Colonic mucosa (tissue), 4 donors: ENCODE data around the gene PPP3R1. TPM values are rescaled to one million over a fixed set of nuclear protein-coding genes. Genes with fewer than 3 reads are reported as not detected.

Experiments used
- DNase-seq: peaks from one replicate; pipeline ENCODE4 v3.0.0-alpha.2; 2020
- H3K27ac ChIP-seq: fragments of 200-600 bp; one replicate; pipeline ENCODE4 v1.8.0; 2021
- H3K27me3 ChIP-seq: fragments of 200-600 bp; one replicate; pipeline ENCODE4 v1.8.0; 2021
- H3K36me3 ChIP-seq: fragments of 200-600 bp; one replicate; pipeline ENCODE4 v1.8.0; 2021
- H3K4me1 ChIP-seq: fragments of 200-600 bp; one replicate; pipeline ENCODE4 v1.8.0; 2021; ENCODE audit warnings: mild to moderate bottlenecking
- H3K4me3 ChIP-seq: fragments of 200-600 bp; one replicate; pipeline ENCODE4 v1.8.0; 2021
- H3K9ac ChIP-seq, 2 donors: one replicate each; pipeline ENCODE4 v1.7.0; 2013; ENCODE audit warnings: control low read depth in 2 of 2, low read depth in 2 of 2, low read length in 2 of 2
- H3K9me3 ChIP-seq: fragments of 200-600 bp; one replicate; pipeline ENCODE4 v1.8.0; 2021
- intact Hi-C: fragments of 100-400 bp; cut with DNase I; formaldehyde crosslinking; loops from one replicate; pipeline ENCODE4 v1.14.1; 2022
- total RNA-seq, 2 donors: library from RNA; stranded (reverse); fragmentation: NEBNext Ultra II Directional in 1 of 2; extraction: Animal tissue kit (Norgen Biotek cat#: 25700) in 1 of 2; gene quantifications; one replicate each; pipeline ENCODE4 v1.2.1, GENCODE V29; 2021
- TF ChIP-seq, protein P1 (sequence below): fragments of 200-600 bp; IDR thresholded peaks from one replicate; pipeline ENCODE4 v1.8.0; 2022; ENCODE audit warnings: antibody characterized with exemption, mild to moderate bottlenecking
- donor health status: healthy.
- donor health status: DM: no; HTN: no; CAD: no.
- donor health status: DM: no; HTN: no; CAD: no.

Gene PPP3R1
- total RNA-seq, 2 donors from 2014 or later, result 45.1 to 67.8 TPM

DNA sequence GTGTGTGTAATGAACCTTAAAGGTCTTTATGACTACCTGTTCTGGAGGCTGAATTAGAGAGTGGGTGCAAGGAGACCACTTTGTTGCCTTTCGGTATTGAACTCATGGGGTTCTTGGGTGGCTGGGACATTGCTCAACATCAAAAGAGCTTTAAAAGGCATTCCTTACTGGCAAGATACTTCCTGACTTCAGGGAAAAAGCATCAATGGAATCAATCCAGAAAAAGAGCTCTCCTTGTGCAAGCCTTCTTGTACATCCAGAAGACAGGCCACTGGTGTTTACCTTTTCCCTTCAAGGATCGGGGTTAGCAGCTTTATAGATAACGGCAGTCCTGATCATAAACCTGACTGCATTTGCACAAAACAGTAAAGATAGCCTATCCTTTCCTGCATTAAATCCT lies 85.1 kb downstream of the PPP3R1 start:
- TF ChIP-seq, protein P1, sequence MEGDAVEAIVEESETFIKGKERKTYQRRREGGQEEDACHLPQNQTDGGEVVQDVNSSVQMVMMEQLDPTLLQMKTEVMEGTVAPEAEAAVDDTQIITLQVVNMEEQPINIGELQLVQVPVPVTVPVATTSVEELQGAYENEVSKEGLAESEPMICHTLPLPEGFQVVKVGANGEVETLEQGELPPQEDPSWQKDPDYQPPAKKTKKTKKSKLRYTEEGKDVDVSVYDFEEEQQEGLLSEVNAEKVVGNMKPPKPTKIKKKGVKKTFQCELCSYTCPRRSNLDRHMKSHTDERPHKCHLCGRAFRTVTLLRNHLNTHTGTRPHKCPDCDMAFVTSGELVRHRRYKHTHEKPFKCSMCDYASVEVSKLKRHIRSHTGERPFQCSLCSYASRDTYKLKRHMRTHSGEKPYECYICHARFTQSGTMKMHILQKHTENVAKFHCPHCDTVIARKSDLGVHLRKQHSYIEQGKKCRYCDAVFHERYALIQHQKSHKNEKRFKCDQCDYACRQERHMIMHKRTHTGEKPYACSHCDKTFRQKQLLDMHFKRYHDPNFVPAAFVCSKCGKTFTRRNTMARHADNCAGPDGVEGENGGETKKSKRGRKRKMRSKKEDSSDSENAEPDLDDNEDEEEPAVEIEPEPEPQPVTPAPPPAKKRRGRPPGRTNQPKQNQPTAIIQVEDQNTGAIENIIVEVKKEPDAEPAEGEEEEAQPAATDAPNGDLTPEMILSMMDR, result no peak
- Histone ChIP-seq H3K9ac (no peak overlapping the region), H3K4me1 (no peaks in the 10 kb centered on the region), H3K36me3 (peaks cover 5% of the 10 kb centered on the region), H3K9me3 (no peaks in the 10 kb centered on the region), H3K27ac (no peak overlapping the region), H3K27me3 (no peaks in the 10 kb centered on the region), H3K4me3 (no peak overlapping the region)
- intact Hi-C loops, result no loop called here
- no peak for DNase-seq

DNA sequence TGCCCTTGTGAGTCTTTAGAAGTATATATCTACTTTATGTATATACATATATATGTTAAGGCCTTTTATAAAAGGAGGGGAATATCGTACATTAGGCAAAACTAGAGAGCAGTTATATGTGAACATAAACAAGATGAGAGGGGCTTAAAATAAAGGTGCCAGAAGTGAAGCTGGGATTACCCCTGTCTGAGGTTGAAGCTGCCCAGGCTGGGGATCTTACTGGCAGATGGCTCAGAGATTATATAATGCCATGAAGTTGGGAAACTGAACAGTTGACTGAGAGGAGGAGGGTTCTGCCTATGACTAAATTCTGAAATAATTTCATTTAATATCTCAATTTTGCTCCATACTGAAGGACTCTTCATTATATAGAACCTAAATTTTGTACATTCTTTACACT lies 88.7 kb downstream of the PPP3R1 start:
- no peak for DNase-seq
- intact Hi-C loops, result no loop called here
- Histone ChIP-seq H3K9ac (no peak overlapping the region), H3K36me3 (peaks cover 5% of the 10 kb centered on the region), H3K4me3 (no peak overlapping the region), H3K27me3 (no peaks in the 10 kb centered on the region), H3K9me3 (no peaks in the 10 kb centered on the region), H3K4me1 (no peaks in the 10 kb centered on the region), H3K27ac (no peak overlapping the region)
- TF ChIP-seq, protein P1, result no peak

DNA sequence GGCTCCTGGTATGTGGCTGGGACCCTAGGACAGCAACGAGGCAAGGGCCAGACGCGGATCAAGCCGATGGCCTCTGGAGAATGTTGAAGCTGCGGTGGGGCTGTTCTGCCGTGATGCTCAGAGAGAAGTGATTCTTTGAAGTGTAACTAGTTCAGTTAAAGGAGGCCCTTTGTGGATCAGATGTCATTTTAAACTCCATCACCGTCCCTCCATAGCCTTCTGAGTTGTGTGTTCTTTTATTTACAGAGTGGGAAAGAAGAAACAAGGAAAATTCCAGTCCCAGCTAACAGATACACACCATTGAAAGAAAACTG lies 94.2 kb downstream of the PPP3R1 start:
- Histone ChIP-seq H3K27me3 (no peaks in the 10 kb centered on the region), H3K27ac (peak overlapping the region; percentile 85), H3K4me3 (peak overlapping the region; percentile 99), H3K9me3 (no peaks in the 10 kb centered on the region), H3K4me1 (peaks cover 6% of the 10 kb centered on the region), H3K36me3 (no peaks in the 10 kb centered on the region), H3K9ac (peak overlapping the region; percentile 77 to 88)
- TF ChIP-seq, protein P1, result no peak
- intact Hi-C loops, result no loop called here
- no peak for DNase-seq

DNA sequence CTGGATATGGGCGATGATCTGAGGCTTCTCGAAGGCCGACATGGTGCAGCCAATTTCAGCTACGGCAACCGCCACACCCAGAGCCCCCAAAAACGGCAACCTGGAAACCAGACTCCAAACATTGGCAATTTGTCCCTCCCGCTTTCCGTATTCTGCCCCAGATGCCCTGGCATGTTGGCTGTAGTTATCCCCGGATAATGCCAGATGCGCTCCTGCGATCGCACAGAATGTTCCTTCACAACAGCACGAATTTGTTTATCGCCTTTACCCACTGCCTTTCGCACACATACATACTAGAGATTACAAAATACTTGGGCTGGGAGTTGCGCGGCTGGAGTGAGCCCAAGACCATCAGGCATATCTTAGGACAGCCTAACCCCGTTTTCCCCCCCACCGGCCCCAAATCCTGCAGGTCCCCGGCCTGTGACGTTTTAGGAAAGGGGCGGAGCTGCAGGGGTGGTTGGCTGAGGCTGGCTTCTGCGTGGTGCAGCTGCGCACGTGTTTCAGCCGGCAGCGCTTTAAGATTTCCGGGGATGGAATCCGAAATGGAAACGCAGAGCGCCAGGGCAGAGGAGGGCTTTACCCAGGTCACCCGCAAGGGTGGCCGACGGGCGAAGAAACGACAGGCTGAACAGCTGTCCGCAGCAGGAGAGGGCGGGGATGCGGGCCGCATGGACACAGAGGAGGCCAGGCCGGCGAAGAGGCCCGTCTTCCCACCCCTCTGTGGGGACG lies 94.8 kb downstream of the PPP3R1 start, which contains the start of gene PNO1:
Gene PNO1 (plus strand): TSS at position 487 of the 732 bp plus-strand sequence. CDS start 47 bp downstream, at position 534.
- H3K4me1 ChIP-seq, result peaks cover 6% of the 10 kb centered on the region
- peak within 1 kb of the TSS; percentile 99 for H3K4me3 ChIP-seq
- intact Hi-C loops, result no loop called here
- H3K27me3 ChIP-seq, result no peaks in the 10 kb centered on the region
- peak; percentile 97 for DNase-seq
- no peaks in the 10 kb centered on the region for H3K9me3 ChIP-seq
- TF ChIP-seq, protein P1, result no peak
- H3K27ac ChIP-seq, result peak within 1 kb of the TSS; percentile 85
- no peaks in the 10 kb centered on the region for H3K36me3 ChIP-seq
- H3K9ac ChIP-seq, result peak within 1 kb of the TSS; percentile 77 to 88

DNA sequence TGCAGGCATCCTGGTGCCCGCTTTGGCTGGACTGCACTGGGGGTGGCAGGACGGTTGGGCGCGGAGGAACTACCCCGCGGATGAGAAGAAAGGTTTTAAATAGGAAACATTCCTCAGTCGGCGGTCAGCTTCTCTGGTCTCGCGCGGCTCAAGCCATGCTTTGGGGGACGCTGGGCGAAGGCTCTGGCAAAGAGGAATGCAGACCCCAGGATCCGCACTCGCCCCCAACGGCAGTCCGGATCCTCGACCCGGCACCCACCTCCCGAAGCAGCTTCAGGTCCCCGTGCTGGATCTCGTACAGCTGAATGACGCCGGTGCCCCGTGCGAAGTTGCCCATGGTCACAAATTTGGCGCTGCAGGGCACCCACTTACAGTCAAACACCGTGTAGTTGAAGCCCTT lies 95.3 kb downstream of the PPP3R1 start:
- Histone ChIP-seq H3K4me3 (peak overlapping the region; percentile 99), H3K9ac (peak overlapping the region; percentile 66 to 88), H3K27me3 (no peaks in the 10 kb centered on the region), H3K4me1 (peaks cover 6% of the 10 kb centered on the region), H3K36me3 (no peaks in the 10 kb centered on the region), H3K27ac (peak overlapping the region; percentile 85), H3K9me3 (no peaks in the 10 kb centered on the region)
- TF ChIP-seq, protein P1, result no peak
- no peak for DNase-seq
- intact Hi-C loops, result no loop called here
